Measurements from ENCODE around the gene MT2A.

Gene MT2A

GRCh38 chr16:56631197-56631596 is 22.8 kb downstream of the MT2A start:
- H4K20me1 ChIP-seq (ENCODE audit: insufficient read depth, low read length) = no peaks in the 10 kb centered on the region
- H3K27ac ChIP-seq (ENCODE audit: low read length) = no peak overlapping the region
- no peak for TF ChIP-seq CTCF (IDR thresholded peaks at IDR 0.05; ENCODE audit: low read depth, low read length)
- TF ChIP-seq EZH2phosphoT487 (IDR thresholded peaks at IDR 0.05; ENCODE audit: low read depth) = no peak
- H3K79me2 ChIP-seq (ENCODE audit: low read length) = no peaks in the 10 kb centered on the region
- H2AFZ ChIP-seq (ENCODE audit: low read depth, low read length) = no peak overlapping the region
- H3K4me2 ChIP-seq (ENCODE audit: low read length) = no peak overlapping the region
- H3K9me3 ChIP-seq (ENCODE audit: insufficient read depth, low read length) = no peaks in the 10 kb centered on the region
- H3K4me1 ChIP-seq (ENCODE audit: low read length) = peaks cover 24% of the 10 kb centered on the region
- H3K27me3 ChIP-seq (ENCODE audit: low read depth, low read length) = peaks cover 18% of the 10 kb centered on the region
- H3K4me3 ChIP-seq (ENCODE audit: low read length) = no peak overlapping the region
- H3K36me3 ChIP-seq (replicated peaks; ENCODE audit: low read depth, low read length) = no peaks in the 10 kb centered on the region
- no peak overlapping the region for H3K9ac ChIP-seq (ENCODE audit: low read length)

GRCh38 chr16:56631832-56632155 is 23.4 kb downstream of the MT2A start:
- TF ChIP-seq CTCF (IDR thresholded peaks at IDR 0.05; ENCODE audit: low read depth, low read length) (no peak), EZH2phosphoT487 (IDR thresholded peaks at IDR 0.05; ENCODE audit: low read depth) (no peak)
- no peak overlapping the region for H3K27ac ChIP-seq (ENCODE audit: low read length)
- no peaks in the 10 kb centered on the region for H3K9me3 ChIP-seq (ENCODE audit: insufficient read depth, low read length)
- H3K9ac ChIP-seq (ENCODE audit: low read length) = no peak overlapping the region
- peaks cover 20% of the 10 kb centered on the region for H3K27me3 ChIP-seq (ENCODE audit: low read depth, low read length)
- H3K4me1 ChIP-seq (ENCODE audit: low read length) = peaks cover 24% of the 10 kb centered on the region
- H3K36me3 ChIP-seq (replicated peaks; ENCODE audit: low read depth, low read length) = no peaks in the 10 kb centered on the region
- H3K79me2 ChIP-seq (ENCODE audit: low read length) = no peaks in the 10 kb centered on the region
- no peak overlapping the region for H3K4me3 ChIP-seq (ENCODE audit: low read length)
- no peak overlapping the region for H3K4me2 ChIP-seq (ENCODE audit: low read length)
- H2AFZ ChIP-seq (ENCODE audit: low read depth, low read length) = no peak overlapping the region
- no peaks in the 10 kb centered on the region for H4K20me1 ChIP-seq (ENCODE audit: insufficient read depth, low read length)

- H3K4me2 ChIP-seq (ENCODE audit: low read length) = no peak within 1 kb of the TSS
- no peaks in the 10 kb centered on the region for H3K79me2 ChIP-seq (ENCODE audit: low read length)
- H3K9me3 ChIP-seq (ENCODE audit: insufficient read depth, low read length) = no peaks in the 10 kb centered on the region
- H4K20me1 ChIP-seq (ENCODE audit: insufficient read depth, low read length) = no peaks in the 10 kb centered on the region
- H3K27ac ChIP-seq (ENCODE audit: low read length) = no peak within 1 kb of the TSS
- peaks cover 24% of the 10 kb centered on the region for H3K4me1 ChIP-seq (ENCODE audit: low read length)
- H3K9ac ChIP-seq (ENCODE audit: low read length) = no peak within 1 kb of the TSS
- no peak within 1 kb of the TSS for H3K4me3 ChIP-seq (ENCODE audit: low read length)
- no peaks in the 10 kb centered on the region for H3K36me3 ChIP-seq (replicated peaks; ENCODE audit: low read depth, low read length)
- H3K27me3 ChIP-seq (ENCODE audit: low read depth, low read length) = peaks cover 23% of the 10 kb centered on the region
- H2AFZ ChIP-seq (ENCODE audit: low read depth, low read length) = no peak within 1 kb of the TSS
- TF ChIP-seq CTCF (IDR thresholded peaks at IDR 0.05; ENCODE audit: low read depth, low read length) (no peak), EZH2phosphoT487 (IDR thresholded peaks at IDR 0.05; ENCODE audit: low read depth) (no peak)
Observed at GRCh38 chr16:56632156-56632847, 23.9 kb downstream of the MT2A start, which contains the start of gene MT1M. Gene MT1M (plus strand): TSS chr16:56632659. CDS start chr16:56632732, 73 bp downstream.

- Histone ChIP-seq H3K4me2 (ENCODE audit: low read length) (no peak overlapping the region), H3K79me2 (ENCODE audit: low read length) (no peaks in the 10 kb centered on the region), H3K36me3 (replicated peaks; ENCODE audit: low read depth, low read length) (no peaks in the 10 kb centered on the region), H3K4me3 (ENCODE audit: low read length) (no peak overlapping the region), H2AFZ (ENCODE audit: low read depth, low read length) (no peak overlapping the region), H4K20me1 (ENCODE audit: insufficient read depth, low read length) (no peaks in the 10 kb centered on the region), H3K4me1 (ENCODE audit: low read length) (peaks cover 24% of the 10 kb centered on the region), H3K27me3 (ENCODE audit: low read depth, low read length) (peaks cover 29% of the 10 kb centered on the region), H3K9me3 (ENCODE audit: insufficient read depth, low read length) (no peaks in the 10 kb centered on the region), H3K9ac (ENCODE audit: low read length) (no peak overlapping the region), H3K27ac (ENCODE audit: low read length) (no peak overlapping the region)
- TF ChIP-seq CTCF (IDR thresholded peaks at IDR 0.05; ENCODE audit: low read depth, low read length) = no peak
- no peak for TF ChIP-seq EZH2phosphoT487 (IDR thresholded peaks at IDR 0.05; ENCODE audit: low read depth)
Observed at GRCh38 chr16:56632848-56633365, 24.5 kb downstream of the MT2A start.
